ENCODE results near the gene SFXN3. TPM values are rescaled to one million over a fixed set of nuclear protein-coding genes. Genes with fewer than 3 reads are reported as not detected.

The SFXN3 gene
- total and polyA plus RNA-seq, 2 of the 13 experiments (the other 11 are each of a cell fraction or from before 2014, with no cell fraction given) = 16.8 to 71.5 TPM

GRCh38 chr10:100982916-100983830 is 47.9 kb upstream of the SFXN3 start:
- no peak for FAIRE-seq
- no peaks in the 10 kb centered on the region for H4K20me1 ChIP-seq (ENCODE audit: insufficient read depth, low read length)
- peaks cover 25% of the 10 kb centered on the region for H3K4me1 ChIP-seq (ENCODE audit: insufficient read depth, low read length)
- no peak for ATAC-seq
- BruUV-seq (replicated peaks) = no TSS peak
- H3K27me3 ChIP-seq (ENCODE audit: control insufficient read depth in 1 of 2, insufficient read depth in 2 of 2, low read length in 2 of 2) = no peaks in the 10 kb centered on the region; a peak in 1 of 5 replicates
- intact Hi-C loops (cut with micrococcal nuclease; ENCODE audit: unreplicated experiment) = no loop called here
- in situ Hi-C loops (cut with HindIII; ENCODE audit: extremely low pct_ligation_motif_present, low pct_unique_long_range_greater_than_20kb) = no loop called here
- 92% methylated on average over 9 of the region's 24 CpGs for WGBS (ENCODE audit: low lambda C conversion rate)
- H3K36me3 ChIP-seq (replicated peaks in 1 of 2; ENCODE audit: control insufficient read depth in 1 of 2, insufficient read depth in 2 of 2, low read length in 2 of 2) = peaks cover 20 to 63% of the 10 kb centered on the region in 2 experiments
- no peak overlapping the region for H3K4me3 ChIP-seq (replicated peaks in 1 of 3; ENCODE audit: insufficient read depth in 1 of 3, low read depth in 2 of 3, low read length in 3 of 3)
- no peak overlapping the region for H2AFZ ChIP-seq (ENCODE audit: low read length)
- peaks cover 18% of the 10 kb centered on the region for H3K79me2 ChIP-seq (ENCODE audit: insufficient read depth, low read length)
- H3K4me2 ChIP-seq (ENCODE audit: low read depth, low read length) = no peak overlapping the region
- ChIA-PET POLR2A (interaction anchor here (23.0 kb wide), 1 partner anchor 14 kb away, joined by 277 read pairs; the partner anchor contains the start of gene SEMA4G), CTCF (ENCODE audit: low intra/inter-chr PET ratio, low total read pairs) (no interaction called here)
- no peak for DNase-seq (ENCODE audit: low spot score)
- peak overlapping the region; percentile 13 for H3K27ac ChIP-seq (ENCODE audit: extremely low read length, insufficient read depth, low read length)
- no peak overlapping the region for H3K9ac ChIP-seq (ENCODE audit: insufficient read depth, low read depth, low read length)
- TF ChIP-seq POLR2A (IDR thresholded peaks at IDR 0.05; ENCODE audit: insufficient read depth in 1 of 2, low read depth in 2 of 2, low read length in 2 of 2) (0 out of 4 replicates have a peak, but pooled peaks of 1 of the 2 experiments have one; percentile 30), PHF21A (CRISPR knock-in tag; IDR thresholded peaks at IDR 0.05) (no peak), ZNF138 (CRISPR knock-in tag; IDR thresholded peaks at IDR 0.05; ENCODE audit: low read depth) (0 out of 2 replicates have a peak, but pooled peaks have one; percentile 47), ZNF543 (CRISPR knock-in tag; IDR thresholded peaks at IDR 0.05) (no peak), RBFOX2 (IDR thresholded peaks at IDR 0.05; ENCODE audit: low read depth, low read length) (peak; percentile 66), AGO1 (IDR thresholded peaks at IDR 0.05; ENCODE audit: low read depth, low read length, poor library complexity, severe bottlenecking) (peak; percentile 40), AGO2 (optimal IDR thresholded peaks at IDR 0.05; ENCODE audit: low read depth, low read length) (peak; percentile 94)
- TF ChIP-seq, protein P1, sequence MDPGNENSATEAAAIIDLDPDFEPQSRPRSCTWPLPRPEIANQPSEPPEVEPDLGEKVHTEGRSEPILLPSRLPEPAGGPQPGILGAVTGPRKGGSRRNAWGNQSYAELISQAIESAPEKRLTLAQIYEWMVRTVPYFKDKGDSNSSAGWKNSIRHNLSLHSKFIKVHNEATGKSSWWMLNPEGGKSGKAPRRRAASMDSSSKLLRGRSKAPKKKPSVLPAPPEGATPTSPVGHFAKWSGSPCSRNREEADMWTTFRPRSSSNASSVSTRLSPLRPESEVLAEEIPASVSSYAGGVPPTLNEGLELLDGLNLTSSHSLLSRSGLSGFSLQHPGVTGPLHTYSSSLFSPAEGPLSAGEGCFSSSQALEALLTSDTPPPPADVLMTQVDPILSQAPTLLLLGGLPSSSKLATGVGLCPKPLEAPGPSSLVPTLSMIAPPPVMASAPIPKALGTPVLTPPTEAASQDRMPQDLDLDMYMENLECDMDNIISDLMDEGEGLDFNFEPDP (CRISPR knock-in tag; conservative IDR thresholded peaks at IDR 0.05) = 0 out of 2 replicates have a peak, but pooled peaks have one; percentile 50
- H3K9me3 ChIP-seq (ENCODE audit: low read length) = no peaks in the 10 kb centered on the region
